ENCODE data around the gene ARID3A.
A peak's percentile ranks its signal among the peaks of the same experiment; 100 is the strongest.

Gene ARID3A

GRCh38 chr19:892894-893689 is 32.7 kb upstream of the ARID3A start, which contains the start of the genes MED16 and RNU6-9:
Gene MED16 (minus strand): TSS chr19:893187. CDS start chr19:891131, 2,056 bp downstream.
Gene RNU6-9 (plus strand): TSS chr19:893484.
- no peaks in the 10 kb centered on the region for H3K4me1 ChIP-seq (ENCODE audit: control insufficient read depth, insufficient read depth, low read length)
- DNase-seq (ENCODE audit: low read depth): peak; percentile 98

GRCh38 chr19:896434-896833 is 29.4 kb upstream of the ARID3A start:
- no peaks in the 10 kb centered on the region for H3K27me3 ChIP-seq (replicated peaks; ENCODE audit: control insufficient read depth, insufficient read depth, low read length)
- no peak overlapping the region for H3K4me3 ChIP-seq (ENCODE audit: low read length)
- no peaks in the 10 kb centered on the region for H3K4me1 ChIP-seq (ENCODE audit: control insufficient read depth, insufficient read depth, low read length)
- H3K36me3 ChIP-seq (ENCODE audit: control insufficient read depth, insufficient read depth, low read length, severe bottlenecking): no peaks in the 10 kb centered on the region
- no peak for DNase-seq (ENCODE audit: low read depth)
- no peak overlapping the region for H3K9ac ChIP-seq (ENCODE audit: low read length)
- H3K9me3 ChIP-seq (ENCODE audit: control insufficient read depth, low read length): no peaks in the 10 kb centered on the region

More at GRCh38 chr19:892894-893689, 32.7 kb upstream of the ARID3A start, which contains the start of the genes MED16 and RNU6-9:
- Histone ChIP-seq H3K9me3 (ENCODE audit: control insufficient read depth, low read length) (no peaks in the 10 kb centered on the region), H3K9ac (ENCODE audit: low read length) (peak within 1 kb of the TSS; percentile 87), H3K27me3 (replicated peaks; ENCODE audit: control insufficient read depth, insufficient read depth, low read length) (no peaks in the 10 kb centered on the region), H3K4me3 (ENCODE audit: low read length) (peak within 1 kb of the TSS; percentile 89), H3K36me3 (ENCODE audit: control insufficient read depth, insufficient read depth, low read length, severe bottlenecking) (peaks cover 13% of the 10 kb centered on the region)

DNA sequence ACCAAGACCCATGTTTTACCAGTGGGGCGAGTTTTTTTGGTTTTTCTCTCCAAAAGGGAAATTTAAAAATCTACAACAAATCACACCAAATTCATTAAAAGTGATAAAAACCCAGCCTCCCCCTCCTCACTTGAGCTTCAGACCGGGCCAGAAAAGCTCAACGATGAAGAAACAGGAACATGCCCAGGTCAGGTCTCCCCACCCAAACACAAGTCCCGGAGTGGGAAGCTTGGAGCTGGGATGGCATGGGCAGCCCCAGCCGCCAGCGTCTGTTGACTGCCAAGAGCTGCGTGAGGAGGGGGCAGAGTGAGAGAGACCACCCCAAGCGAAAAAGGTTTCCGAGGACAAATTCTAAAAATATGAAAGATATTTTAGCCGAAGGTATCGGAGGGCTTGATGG is 28.8 kb upstream of the ARID3A start:
- no peak for DNase-seq (ENCODE audit: low read depth)
- no peaks in the 10 kb centered on the region for H3K36me3 ChIP-seq (ENCODE audit: control insufficient read depth, insufficient read depth, low read length, severe bottlenecking)

DNA sequence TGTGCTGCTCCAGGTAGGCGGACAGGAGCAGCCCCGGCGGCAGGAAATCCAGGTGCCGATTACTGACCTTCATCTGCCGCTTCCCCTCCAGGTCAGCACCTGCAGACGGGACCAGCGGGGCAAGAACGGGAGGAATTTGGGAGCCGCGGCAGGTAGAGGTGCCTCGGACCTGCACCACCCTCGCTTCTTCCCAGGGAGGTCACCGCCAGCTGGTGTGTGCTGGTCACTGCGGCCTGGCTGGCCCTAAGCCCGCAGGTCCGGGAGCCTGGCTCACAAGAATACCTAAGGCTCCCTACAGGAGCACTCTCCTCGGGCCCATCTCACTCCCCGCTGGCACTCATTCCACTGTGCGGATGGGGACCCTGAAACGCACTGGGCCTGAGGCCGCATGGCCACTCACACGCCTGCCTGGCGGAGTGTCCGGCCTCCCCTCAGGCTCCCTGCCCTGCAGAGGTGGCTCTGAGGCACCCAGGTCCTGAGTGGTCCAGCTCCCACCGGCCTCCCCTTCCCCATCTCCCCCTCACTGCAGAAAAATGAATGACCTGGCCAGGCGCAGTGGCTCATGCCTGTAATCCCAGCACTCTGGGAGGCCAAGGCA is 28.3 kb upstream of the ARID3A start:
- Histone ChIP-seq H3K9me3 (ENCODE audit: control insufficient read depth, low read length) (no peaks in the 10 kb centered on the region), H3K9ac (ENCODE audit: low read length) (no peak overlapping the region), H3K36me3 (ENCODE audit: control insufficient read depth, insufficient read depth, low read length, severe bottlenecking) (no peaks in the 10 kb centered on the region), H3K27me3 (replicated peaks; ENCODE audit: control insufficient read depth, insufficient read depth, low read length) (no peaks in the 10 kb centered on the region), H3K4me3 (ENCODE audit: low read length) (no peak overlapping the region), H3K4me1 (ENCODE audit: control insufficient read depth, insufficient read depth, low read length) (no peaks in the 10 kb centered on the region)
- DNase-seq (ENCODE audit: low read depth): no peak

More for the DNA sequence above, 28.8 kb upstream of the ARID3A start:
- Histone ChIP-seq H3K27me3 (replicated peaks; ENCODE audit: control insufficient read depth, insufficient read depth, low read length) (no peaks in the 10 kb centered on the region), H3K9ac (ENCODE audit: low read length) (no peak overlapping the region), H3K9me3 (ENCODE audit: control insufficient read depth, low read length) (no peaks in the 10 kb centered on the region), H3K4me3 (ENCODE audit: low read length) (no peak overlapping the region), H3K4me1 (ENCODE audit: control insufficient read depth, insufficient read depth, low read length) (no peaks in the 10 kb centered on the region)

DNA sequence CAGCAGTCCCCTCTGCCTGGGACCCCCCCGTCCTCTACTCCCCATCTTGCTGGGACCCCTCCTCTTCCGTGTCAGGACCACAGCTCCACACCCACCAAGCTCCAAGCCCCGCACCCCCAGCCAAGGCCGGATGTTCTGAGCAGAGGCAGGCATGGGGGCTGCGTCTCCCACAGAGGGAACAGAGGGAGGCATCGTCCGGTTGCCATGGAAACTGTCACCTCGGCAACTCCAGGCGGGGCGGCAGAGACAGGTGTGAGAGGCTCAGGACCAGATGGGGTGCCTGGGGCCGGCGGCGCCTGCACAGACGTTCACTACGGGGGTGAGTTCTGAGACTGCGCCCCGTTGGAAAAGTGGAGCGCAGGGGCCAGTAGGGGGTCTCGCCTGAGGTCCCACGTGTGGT is 27.2 kb upstream of the ARID3A start:
- no peaks in the 10 kb centered on the region for H3K36me3 ChIP-seq (ENCODE audit: control insufficient read depth, insufficient read depth, low read length, severe bottlenecking)
- no peak overlapping the region for H3K4me3 ChIP-seq (ENCODE audit: low read length)
- H3K4me1 ChIP-seq (ENCODE audit: control insufficient read depth, insufficient read depth, low read length): no peaks in the 10 kb centered on the region
- H3K9ac ChIP-seq (ENCODE audit: low read length): no peak overlapping the region
- no peak for DNase-seq (ENCODE audit: low read depth)
- no peaks in the 10 kb centered on the region for H3K27me3 ChIP-seq (replicated peaks; ENCODE audit: control insufficient read depth, insufficient read depth, low read length)
- no peaks in the 10 kb centered on the region for H3K9me3 ChIP-seq (ENCODE audit: control insufficient read depth, low read length)

DNA sequence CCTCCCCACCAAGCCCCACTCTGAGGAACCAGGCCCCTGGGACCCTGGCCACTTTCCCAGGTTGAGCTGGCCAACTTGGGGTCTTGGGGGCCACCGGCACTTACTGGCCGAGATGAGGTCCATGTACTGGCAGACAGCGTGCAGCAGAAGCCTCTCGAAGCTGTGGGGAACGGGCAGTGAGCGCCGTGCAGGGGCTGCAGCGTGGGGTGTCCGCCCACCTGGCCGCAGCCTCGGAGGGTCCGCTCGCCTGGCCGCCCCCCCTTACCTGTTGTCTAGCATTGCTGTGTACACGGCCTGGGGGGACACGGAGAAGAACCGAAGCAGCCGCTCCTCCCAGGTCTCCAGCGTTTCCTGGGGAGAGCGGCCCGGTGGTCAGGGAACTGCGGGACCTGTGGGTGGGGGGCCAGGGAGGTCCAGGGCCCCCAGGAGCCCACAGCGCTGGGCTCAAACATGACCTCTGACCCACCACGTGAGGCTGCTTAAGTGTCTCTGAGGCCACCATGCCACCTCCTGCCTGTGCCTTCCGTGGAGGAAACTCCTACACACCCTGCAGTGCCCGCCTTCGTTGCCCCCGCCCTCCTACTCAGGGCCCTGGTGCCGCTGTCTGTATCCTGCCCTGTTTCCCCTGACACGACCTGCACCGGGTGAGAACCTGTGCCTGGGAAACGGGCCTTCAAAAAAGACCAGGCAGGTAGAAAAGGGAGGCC is 26.3 kb upstream of the ARID3A start:
- DNase-seq (ENCODE audit: low read depth): no peak
- H3K9me3 ChIP-seq (ENCODE audit: control insufficient read depth, low read length): no peaks in the 10 kb centered on the region
- no peak overlapping the region for H3K9ac ChIP-seq (ENCODE audit: low read length)
- H3K36me3 ChIP-seq (ENCODE audit: control insufficient read depth, insufficient read depth, low read length, severe bottlenecking): no peaks in the 10 kb centered on the region
- no peaks in the 10 kb centered on the region for H3K27me3 ChIP-seq (replicated peaks; ENCODE audit: control insufficient read depth, insufficient read depth, low read length)
- H3K4me1 ChIP-seq (ENCODE audit: control insufficient read depth, insufficient read depth, low read length): no peaks in the 10 kb centered on the region
- H3K4me3 ChIP-seq (ENCODE audit: low read length): no peak overlapping the region

GRCh38 chr19:900043-900301 is 25.9 kb upstream of the ARID3A start:
- Histone ChIP-seq H3K36me3 (ENCODE audit: control insufficient read depth, insufficient read depth, low read length, severe bottlenecking) (no peaks in the 10 kb centered on the region), H3K4me3 (ENCODE audit: low read length) (no peak overlapping the region)

DNA sequence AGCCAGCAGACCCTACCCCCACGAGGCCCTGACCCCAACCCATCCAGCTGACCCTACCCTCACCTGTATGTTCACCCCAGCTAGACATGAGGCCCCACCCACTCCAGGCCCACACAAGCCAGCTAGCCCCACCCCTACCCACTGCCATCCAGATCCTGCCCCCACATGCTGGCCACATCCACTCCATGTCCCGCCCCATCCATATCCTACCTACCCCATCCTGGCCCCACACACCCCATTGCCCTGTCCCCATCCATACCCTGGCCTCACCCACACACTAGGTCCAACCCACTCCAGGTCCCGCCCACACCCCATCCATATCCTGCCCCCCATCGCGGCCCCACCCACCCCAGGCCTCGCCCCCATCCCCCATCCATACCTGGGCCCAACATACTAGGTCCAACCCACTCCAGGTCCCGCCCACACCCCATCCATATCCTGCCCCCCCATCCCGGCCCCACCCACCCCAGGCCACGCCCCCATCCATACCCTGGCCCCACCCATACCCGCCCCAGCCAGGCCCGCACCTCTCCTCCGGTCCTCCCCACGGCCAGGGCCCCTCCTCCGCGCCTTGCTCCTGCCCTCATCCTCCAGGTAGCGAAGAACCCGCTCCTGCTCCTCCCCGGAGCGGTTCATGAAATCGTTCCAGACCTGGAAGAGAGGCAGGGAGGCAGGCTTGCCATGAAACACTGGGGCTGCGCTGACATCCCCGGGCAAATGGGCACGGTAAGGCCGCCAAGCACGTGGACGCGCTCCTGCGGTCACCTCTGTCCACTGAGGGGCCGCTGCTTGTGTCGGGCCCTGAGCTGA is 25.3 kb upstream of the ARID3A start:
- H3K9me3 ChIP-seq (ENCODE audit: control insufficient read depth, low read length): no peaks in the 10 kb centered on the region
- H3K4me3 ChIP-seq (ENCODE audit: low read length): no peak overlapping the region
- DNase-seq (ENCODE audit: low read depth): no peak
- no peak overlapping the region for H3K9ac ChIP-seq (ENCODE audit: low read length)
- H3K36me3 ChIP-seq (ENCODE audit: control insufficient read depth, insufficient read depth, low read length, severe bottlenecking): no peaks in the 10 kb centered on the region
- no peaks in the 10 kb centered on the region for H3K27me3 ChIP-seq (replicated peaks; ENCODE audit: control insufficient read depth, insufficient read depth, low read length)
- H3K4me1 ChIP-seq (ENCODE audit: control insufficient read depth, insufficient read depth, low read length): no peaks in the 10 kb centered on the region

More at GRCh38 chr19:900043-900301, 25.9 kb upstream of the ARID3A start:
- Histone ChIP-seq H3K27me3 (replicated peaks; ENCODE audit: control insufficient read depth, insufficient read depth, low read length) (no peaks in the 10 kb centered on the region), H3K9me3 (ENCODE audit: control insufficient read depth, low read length) (no peaks in the 10 kb centered on the region), H3K9ac (ENCODE audit: low read length) (no peak overlapping the region), H3K4me1 (ENCODE audit: control insufficient read depth, insufficient read depth, low read length) (no peaks in the 10 kb centered on the region)
- DNase-seq (ENCODE audit: low read depth): no peak

DNA sequence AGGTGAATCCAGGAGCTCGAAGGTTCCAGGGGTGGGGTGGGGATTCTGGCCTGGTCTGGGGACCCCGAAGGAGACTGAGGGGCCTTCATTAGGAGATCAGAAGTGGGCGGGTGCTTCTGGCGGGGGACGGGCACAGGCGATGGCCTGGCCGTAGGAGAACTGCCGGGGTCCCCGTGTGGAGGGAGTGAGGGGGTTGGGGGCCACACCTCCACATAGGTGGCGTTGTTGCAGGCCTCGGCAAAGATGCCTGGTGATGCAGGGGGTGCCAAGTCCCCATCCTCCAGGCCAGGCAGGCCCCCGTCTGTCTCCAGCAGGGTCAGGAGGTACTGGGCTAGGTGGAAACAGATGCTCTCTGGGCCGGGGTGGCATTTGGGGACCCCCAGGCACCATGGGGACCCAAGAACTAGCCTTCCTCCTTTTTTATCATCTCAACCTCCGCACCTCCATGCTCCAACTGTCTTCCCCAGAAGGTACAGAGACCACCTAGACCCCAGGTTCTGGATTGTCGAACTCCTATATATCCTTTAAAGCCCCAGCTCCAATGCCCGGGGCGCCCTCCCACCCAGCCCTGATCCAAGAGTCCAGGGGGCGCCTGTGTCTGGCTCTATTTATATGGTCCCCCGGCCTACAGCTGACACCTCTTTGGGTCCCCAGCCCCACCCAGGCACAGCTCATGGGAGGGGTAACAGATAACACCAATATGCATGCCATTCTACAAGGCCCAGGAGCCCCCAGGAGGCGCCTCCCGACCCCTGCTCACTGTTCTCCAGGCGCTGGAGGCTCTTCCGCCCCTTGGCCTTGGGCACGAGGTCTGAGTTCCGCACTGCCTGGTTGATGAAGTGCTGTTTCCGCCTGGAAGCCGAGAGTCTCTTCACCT is 24.4 kb upstream of the ARID3A start:
- Histone ChIP-seq H3K36me3 (ENCODE audit: control insufficient read depth, insufficient read depth, low read length, severe bottlenecking) (no peaks in the 10 kb centered on the region), H3K4me1 (ENCODE audit: control insufficient read depth, insufficient read depth, low read length) (no peaks in the 10 kb centered on the region), H3K27me3 (replicated peaks; ENCODE audit: control insufficient read depth, insufficient read depth, low read length) (no peaks in the 10 kb centered on the region), H3K9me3 (ENCODE audit: control insufficient read depth, low read length) (no peaks in the 10 kb centered on the region), H3K9ac (ENCODE audit: low read length) (no peak overlapping the region), H3K4me3 (ENCODE audit: low read length) (no peak overlapping the region)
- no peak for DNase-seq (ENCODE audit: low read depth)

DNA sequence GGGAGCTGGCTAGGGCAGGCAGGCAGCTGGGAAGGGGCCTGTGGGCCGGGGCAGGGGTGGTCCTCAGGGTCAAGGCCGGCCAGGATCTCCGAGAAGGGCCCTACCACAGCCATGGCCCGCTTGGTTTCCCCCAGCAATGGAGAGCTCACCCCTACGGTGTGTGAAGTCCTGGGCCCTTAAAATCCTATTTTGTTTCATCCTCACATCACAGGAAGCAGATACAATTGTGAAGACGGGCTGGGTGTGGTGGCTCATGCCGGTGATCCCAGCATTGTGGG is 23.8 kb upstream of the ARID3A start:
- DNase-seq (ENCODE audit: low read depth): no peak
- Histone ChIP-seq H3K4me3 (ENCODE audit: low read length) (no peak overlapping the region), H3K27me3 (replicated peaks; ENCODE audit: control insufficient read depth, insufficient read depth, low read length) (no peaks in the 10 kb centered on the region)

More for the DNA sequence above, 23.8 kb upstream of the ARID3A start:
- Histone ChIP-seq H3K9ac (ENCODE audit: low read length) (no peak overlapping the region), H3K9me3 (ENCODE audit: control insufficient read depth, low read length) (no peaks in the 10 kb centered on the region), H3K4me1 (ENCODE audit: control insufficient read depth, insufficient read depth, low read length) (no peaks in the 10 kb centered on the region), H3K36me3 (ENCODE audit: control insufficient read depth, insufficient read depth, low read length, severe bottlenecking) (no peaks in the 10 kb centered on the region)

All from adipocyte (in vitro differentiated cells).